Stimulated activated CD8-positive, alpha-beta memory T cell treated with anti-CD3 and anti-CD28 coated beads, Interleukin-4, amount 100 ng/mL, for 4 hours (primary cell): ENCODE data around the gene CYB5A.

Experiments
- DNase-seq, 2 donors: peaks; one replicate each; pipeline ENCODE4 v3.0.0-alpha.2; 2020; ENCODE audit warnings: low read depth in 2 of 2, low spot score in 1 of 2

CYB5A gene

GRCh38 chr18:74278058-74278457, 13.7 kb downstream of the CYB5A start:
- DNase-seq, result no peak

DNA sequence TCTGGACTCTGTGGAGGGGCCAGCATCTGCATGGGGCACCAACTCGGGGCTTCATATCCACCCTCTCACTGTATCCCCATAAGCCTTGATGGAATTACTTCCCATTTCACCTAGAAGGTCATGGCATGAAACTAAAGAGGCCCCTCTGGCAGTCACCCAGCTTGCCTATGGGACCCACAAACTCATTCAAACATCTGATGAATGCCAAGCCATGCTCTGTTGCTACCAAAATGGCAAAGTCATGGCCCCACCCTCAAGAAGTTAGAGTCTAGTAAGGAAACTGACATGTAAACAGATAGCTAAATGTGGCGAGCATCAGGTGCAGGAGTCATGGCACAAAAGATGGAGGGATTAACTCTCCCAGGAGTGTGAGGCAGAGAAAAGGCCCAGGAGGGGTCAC, 14.5 kb downstream of the CYB5A start:
- no peak for DNase-seq

DNA sequence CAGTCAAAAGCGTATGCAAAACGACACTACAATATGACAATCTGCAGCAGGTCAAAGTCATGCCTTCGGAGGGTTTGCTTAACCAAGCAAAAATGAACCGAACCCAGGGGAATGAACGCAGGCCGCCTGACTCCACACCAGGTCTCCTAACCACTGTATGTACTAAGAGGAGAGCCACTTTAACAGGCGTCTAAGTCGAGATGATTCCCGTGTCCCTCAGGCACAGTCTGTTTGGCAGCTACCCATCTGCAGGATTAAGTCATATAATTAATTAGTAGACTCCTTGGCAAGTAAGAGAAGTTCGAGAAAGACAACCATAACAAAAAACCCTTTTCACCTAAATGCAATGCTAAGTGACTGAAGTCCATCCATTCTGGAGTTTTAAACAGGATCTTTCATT, 15.2 kb downstream of the CYB5A start:
- DNase-seq, result no peak

GRCh38 chr18:74275736-74276135, 16.0 kb downstream of the CYB5A start:
- no peak for DNase-seq

- DNase-seq, result no peak
These were observed 17.1 kb downstream of the CYB5A start for GRCh38 chr18:74274700-74275099.

- DNase-seq, result no peak
These were observed 18.4 kb downstream of the CYB5A start for GRCh38 chr18:74273394-74273793.

- DNase-seq, result no peak
These were observed 20.1 kb downstream of the CYB5A start for GRCh38 chr18:74271635-74272034.

GRCh38 chr18:74268933-74269620, 22.7 kb downstream of the CYB5A start:
- DNase-seq, result no peak

DNA sequence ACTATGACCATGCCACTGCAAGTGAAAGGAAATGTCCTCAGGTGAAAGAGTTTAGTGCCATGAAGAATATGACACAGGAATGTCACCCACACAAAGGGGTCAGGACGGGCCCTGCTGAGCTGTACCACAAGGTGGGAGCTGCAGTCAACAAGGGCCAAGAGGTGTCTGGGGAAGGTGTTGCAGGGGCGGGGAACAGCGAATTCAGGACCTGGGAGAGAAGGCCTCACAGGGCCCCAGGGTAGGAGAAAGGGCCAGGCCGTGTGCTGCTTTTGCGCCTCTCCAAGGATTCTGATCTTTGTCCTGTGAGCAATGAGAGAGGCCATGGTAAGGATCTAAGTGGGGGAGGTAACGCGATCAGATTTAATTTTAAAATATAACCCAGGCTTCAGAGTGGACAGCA, 23.6 kb downstream of the CYB5A start:
- no peak for DNase-seq

DNA sequence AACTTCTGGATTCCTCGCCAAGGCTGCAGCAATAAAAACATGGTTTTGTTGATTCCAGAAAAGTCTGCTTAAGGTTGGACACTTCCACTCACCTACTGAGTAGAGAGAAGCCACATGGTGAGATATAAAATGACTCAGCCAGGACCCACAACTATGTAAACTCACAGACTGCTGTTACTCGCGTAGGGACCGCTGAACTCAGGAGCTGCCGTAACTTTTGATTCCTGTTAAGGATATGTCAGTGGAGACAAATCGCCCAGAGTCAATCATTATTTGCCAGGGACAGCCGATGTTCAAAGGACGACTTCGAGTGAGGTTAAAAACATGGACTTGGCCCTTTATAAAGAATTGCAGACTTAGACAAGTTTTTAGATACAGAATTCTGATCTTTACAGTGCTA, 25.6 kb downstream of the CYB5A start:
- DNase-seq, result no peak

GRCh38 chr18:74265546-74266098, 26.1 kb downstream of the CYB5A start:
- DNase-seq, result no peak

DNA sequence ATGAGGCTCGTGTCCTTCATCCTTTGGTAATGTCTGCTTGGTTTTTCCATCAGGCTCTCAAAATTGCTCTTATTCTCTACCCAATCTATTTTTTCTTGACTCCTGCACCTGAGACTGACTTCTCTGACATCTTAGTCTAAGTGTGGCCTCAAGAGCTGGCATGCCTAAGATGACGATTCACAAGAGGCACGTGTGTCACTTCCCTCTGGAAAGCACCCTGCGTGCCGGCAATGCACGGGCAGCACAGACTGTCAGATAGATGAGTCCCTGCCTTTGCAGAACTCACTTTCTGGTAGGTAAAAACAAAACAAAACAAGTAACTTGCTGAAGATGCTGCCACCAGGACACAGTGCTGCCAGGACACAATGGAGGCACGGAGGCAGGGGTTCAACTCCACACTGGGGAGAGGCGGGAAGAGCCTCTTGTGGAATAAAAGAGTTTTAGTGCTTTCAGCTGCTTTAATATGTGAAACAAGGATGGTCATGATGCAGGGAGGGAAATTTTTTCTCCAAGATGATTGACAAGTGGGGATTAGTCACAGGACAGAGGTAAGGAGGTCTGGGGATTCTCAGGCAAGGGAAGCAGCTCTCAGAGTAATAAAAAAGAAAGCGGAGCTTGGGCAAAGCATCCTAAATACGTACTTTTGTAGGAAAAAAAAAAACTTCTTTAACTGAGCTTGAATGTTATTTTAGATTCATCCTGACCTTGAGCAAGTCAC, 27.3 kb downstream of the CYB5A start:
- no peak for DNase-seq

- no peak for DNase-seq
These were observed 30.6 kb downstream of the CYB5A start for GRCh38 chr18:74261053-74261713.

DNA sequence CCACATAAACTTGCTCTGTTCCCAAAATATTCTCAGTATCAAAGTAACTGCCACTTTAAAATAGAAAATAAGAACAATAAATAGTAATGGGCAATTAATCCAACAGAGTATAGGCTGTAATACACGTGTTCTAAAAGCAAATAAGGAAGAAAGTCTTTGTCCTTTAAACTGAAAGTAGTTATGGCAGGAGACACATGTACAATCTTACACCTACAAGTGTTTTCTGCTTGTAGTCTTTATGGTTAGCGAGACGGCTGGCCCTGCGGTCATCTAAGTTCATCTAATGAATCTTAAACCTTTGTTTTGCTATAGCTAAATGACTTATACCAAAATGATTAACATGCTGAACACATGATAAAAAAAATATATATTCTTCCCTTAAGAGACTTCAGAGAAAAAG, 32.4 kb downstream of the CYB5A start:
- no peak for DNase-seq

GRCh38 chr18:74257083-74257482, 34.7 kb downstream of the CYB5A start:
- no peak for DNase-seq

DNA sequence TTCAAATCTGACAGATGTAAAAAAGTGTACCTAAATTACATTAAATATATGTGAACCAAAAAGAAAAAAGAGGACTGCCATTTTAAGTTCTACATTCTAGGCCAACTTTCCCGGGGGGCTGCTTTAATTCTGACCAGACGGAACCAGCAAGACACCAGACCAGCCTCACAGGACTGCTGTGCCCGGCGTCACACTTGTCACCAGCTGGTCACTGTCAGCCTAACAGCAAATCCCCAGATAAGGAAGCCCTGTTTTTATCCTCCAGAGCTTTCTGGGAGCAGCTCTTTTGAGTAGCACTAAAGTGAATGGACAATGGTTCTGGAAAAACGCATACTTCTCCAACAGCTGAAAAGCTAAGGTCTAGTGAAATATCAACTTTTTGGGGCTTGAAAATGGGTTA, 35.6 kb downstream of the CYB5A start:
- no peak for DNase-seq

DNA sequence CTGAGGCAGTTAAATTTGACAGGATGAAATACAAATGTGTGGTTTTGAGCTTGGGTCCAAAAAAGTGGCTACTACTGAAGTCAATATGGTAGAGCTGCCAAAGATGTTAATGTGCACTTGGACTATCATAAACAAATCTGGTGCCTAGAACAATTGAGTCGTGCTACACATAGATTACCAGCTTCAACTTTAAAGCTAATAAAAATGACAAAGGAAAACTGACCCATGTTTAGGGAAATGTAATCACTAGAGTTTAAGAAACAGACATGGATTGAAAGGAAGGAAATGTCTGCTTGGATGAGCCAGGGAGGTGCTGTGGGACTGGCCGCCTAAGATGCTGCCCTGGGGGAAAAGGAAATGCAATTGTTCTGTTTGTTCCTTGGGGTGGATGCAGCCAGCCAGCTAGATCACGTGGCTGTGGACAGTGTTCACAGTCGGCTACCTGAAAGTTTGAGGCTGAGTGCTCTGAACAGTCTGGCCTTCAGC, 36.6 kb downstream of the CYB5A start:
- no peak for DNase-seq

DNA sequence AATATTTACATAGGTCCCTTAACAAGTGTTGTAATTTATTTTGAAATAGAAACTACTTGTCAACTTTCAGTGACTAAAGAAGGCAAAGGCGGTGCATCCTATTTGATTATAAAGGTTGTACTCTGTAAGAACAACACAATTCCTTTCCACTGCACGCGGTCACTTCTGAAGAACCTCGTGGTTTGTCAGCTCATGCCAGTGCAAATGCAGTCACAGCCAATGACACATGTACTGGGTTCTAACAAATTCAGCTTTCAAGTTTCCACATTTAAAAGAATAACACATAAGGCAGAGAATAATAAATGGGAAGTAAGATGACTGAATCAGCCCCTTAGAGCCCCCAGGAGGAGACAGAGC, 39.7 kb downstream of the CYB5A start:
- no peak for DNase-seq

DNA sequence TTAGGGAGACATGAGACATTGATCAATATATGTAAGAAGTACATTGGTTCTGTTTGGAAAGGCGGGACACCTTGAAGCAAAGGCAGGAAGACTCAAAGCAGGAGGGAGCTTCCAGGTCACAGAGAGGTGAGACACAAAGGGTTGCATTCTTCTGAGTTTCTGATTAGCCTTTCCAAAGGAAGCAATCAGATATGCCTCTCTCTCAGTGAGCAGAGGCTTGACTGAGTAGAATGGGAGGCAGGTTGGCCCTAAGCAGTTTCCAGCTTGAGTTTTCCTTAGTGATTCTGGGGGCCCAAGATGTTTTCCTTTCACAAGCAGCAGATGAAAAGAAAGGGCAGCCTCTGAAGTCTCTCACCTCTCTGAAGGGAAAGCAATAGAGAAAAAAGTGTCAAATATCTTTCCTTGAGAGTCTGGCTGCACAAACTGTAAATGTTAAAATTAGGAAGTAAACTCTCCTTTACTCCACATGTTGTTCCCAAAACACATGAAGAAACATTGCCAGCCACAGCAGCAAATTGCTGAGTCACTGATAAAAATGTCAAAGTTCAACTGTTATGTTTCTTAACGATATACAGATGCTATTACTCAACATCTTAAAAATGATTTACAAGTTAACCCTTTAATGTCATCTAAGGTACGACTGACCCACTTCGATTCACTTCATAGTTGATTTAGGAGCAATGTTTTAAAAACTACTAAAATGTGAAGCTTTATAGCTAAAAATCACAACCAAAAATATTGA, 40.3 kb downstream of the CYB5A start:
- DNase-seq, result no peak

GRCh38 chr18:74250131-74250530, 41.6 kb downstream of the CYB5A start:
- DNase-seq, result no peak

- no peak for DNase-seq
These were observed 42.4 kb downstream of the CYB5A start for GRCh38 chr18:74249181-74249968.
